Subcutaneous adipose tissue (tissue), 4 donors: ENCODE results near the gene PPP1R7. TPM values are rescaled to one million over a fixed set of nuclear protein-coding genes. Genes with fewer than 3 reads are reported as not detected.

Experiments used
- total RNA-seq, 4 donors: library from RNA; depleted of rRNA; stranded (reverse); fragments of >200 nt; gene quantifications; one replicate each; pipeline ENCODE4 v1.1.0, GENCODE V29; 2016
- TF ChIP-seq, protein P1 (sequence below): fragments of 450-650 bp; IDR thresholded peaks from one replicate; pipeline ENCODE4 v1.5.1; 2016; ENCODE audit warnings: low read depth, mild to moderate bottlenecking, control low read depth, antibody characterized with exemption, moderate library complexity

Gene PPP1R7
- total RNA-seq, 4 donors from 2014 or later: 38.8 to 48.1 (median 40.3) TPM

GRCh38 chr2:241142593-241142992 lies 7.7 kb upstream of the PPP1R7 start:
- TF ChIP-seq, protein P1, sequence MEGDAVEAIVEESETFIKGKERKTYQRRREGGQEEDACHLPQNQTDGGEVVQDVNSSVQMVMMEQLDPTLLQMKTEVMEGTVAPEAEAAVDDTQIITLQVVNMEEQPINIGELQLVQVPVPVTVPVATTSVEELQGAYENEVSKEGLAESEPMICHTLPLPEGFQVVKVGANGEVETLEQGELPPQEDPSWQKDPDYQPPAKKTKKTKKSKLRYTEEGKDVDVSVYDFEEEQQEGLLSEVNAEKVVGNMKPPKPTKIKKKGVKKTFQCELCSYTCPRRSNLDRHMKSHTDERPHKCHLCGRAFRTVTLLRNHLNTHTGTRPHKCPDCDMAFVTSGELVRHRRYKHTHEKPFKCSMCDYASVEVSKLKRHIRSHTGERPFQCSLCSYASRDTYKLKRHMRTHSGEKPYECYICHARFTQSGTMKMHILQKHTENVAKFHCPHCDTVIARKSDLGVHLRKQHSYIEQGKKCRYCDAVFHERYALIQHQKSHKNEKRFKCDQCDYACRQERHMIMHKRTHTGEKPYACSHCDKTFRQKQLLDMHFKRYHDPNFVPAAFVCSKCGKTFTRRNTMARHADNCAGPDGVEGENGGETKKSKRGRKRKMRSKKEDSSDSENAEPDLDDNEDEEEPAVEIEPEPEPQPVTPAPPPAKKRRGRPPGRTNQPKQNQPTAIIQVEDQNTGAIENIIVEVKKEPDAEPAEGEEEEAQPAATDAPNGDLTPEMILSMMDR: no peak

DNA sequence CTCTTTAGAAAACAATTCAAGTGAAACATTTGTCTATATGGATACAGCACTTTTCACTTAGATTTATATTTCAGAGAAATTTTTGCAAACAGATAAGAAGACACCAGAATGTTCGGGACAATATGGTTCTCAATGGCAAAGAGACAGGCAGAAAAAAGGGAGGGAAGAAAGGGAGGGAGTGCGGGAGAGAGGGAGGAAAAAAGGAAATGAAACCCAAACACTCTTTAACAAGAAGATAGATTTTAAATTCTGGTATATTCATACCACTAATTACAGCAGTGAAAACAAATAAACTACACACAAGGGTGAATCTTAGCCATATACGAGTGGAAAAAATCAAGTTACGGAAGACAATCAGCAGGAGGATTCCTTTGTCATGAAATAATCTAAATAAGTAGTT lies 4.0 kb upstream of the PPP1R7 start:
- TF ChIP-seq, protein P1: no peak

- TF ChIP-seq, protein P1: no peak
Measured at GRCh38 chr2:241147336-241147735, 2.9 kb upstream of the PPP1R7 start.

GRCh38 chr2:241148239-241148638 lies 2.0 kb upstream of the PPP1R7 start:
- TF ChIP-seq, protein P1: no peak

DNA sequence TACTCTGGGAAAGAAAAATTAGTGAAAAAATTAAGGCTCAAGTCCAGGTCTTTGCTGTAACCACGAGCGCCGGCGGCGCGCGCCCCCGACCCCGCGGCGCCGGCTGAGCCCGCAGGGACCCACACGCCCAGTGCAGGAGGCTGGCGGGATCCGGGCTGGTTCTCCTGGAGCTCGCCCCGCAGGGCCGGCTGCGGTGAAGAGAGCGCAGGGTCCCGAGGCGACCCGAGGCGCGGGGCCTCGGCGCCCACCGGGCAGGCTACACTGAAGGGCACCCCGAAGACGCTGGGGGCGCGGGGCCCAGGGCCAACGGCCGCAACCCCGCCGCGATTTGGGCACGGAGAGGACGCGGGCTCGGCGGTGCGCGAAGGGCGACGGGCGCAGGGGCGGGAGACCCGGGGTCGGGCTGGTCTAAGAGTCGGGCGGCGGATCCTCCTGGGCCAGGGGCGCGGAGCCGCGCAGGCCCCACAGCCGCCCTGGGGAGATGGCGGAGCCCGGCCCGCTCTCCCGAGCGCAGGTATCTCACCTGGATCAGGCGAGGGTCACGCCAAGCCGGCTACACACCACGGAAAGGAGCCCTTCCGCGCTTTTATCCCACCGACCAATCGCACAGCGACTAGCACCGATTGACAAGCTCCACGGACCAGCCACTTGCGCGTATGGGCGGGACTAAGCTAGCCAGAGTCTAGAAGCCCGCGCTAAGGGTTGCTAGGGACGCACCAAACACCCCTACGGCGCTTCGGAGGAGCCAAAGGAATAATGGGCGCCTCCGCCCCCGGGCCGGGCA lies 1.2 kb upstream of the PPP1R7 start, which contains the start of gene PASK:
PASK (minus strand) TSS at position 582 of the 784 bp plus-strand sequence. CDS start 6,440 bp downstream, outside the sequence.
- TF ChIP-seq, protein P1: no peak

- TF ChIP-seq, protein P1: no peak
Measured at GRCh38 chr2:241149675-241149924, 667 bp upstream of the PPP1R7 start.

GRCh38 chr2:241150660-241151530 lies 628 bp downstream of the PPP1R7 start:
- TF ChIP-seq, protein P1: no peak
